PC-3 (cell line): ENCODE results near the gene FMNL2.

Experiments
- EZH2 ChIP-seq: fragments of 300-600 bp; sonication (generic); IDR thresholded peaks from one replicate; pipeline ENCODE4 v1.6.1; 2017; ENCODE audit warnings: antibody characterized with exemption, mild to moderate bottlenecking, low read length; ENCODE audit not compliant: unreplicated experiment
- TF ChIP-seq, protein P1 (sequence below): fragments of 300-600 bp; sonication (generic); conservative IDR thresholded peaks from 2 replicates; pipeline ENCODE4 v1.5.1; 2017; ENCODE audit warnings: antibody characterized with exemption, low read depth, mild to moderate bottlenecking, low read length

DNA sequence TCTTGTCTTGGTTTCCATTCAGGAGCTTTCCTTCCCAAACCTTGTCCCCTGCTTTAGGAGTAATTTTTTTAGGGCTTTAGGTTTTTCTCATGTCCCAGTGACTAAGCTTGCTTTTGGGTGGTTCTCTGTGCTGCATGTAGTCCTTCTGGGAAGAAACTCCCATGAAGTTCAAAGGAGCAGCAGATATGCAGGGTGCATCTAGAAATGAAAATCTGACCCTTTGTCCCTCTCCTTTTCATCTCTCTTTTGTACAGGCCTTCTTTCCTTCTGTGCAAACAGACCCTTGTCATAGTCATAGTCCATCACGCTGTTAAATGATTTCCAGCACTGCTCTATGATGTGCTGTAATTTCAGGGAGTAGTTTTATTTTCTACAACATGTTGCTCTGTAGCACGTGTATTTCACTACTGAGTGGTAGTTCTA lies 20.4 kb downstream of the FMNL2 start:
- TF ChIP-seq EZH2, result no peak
- TF ChIP-seq, protein P1, sequence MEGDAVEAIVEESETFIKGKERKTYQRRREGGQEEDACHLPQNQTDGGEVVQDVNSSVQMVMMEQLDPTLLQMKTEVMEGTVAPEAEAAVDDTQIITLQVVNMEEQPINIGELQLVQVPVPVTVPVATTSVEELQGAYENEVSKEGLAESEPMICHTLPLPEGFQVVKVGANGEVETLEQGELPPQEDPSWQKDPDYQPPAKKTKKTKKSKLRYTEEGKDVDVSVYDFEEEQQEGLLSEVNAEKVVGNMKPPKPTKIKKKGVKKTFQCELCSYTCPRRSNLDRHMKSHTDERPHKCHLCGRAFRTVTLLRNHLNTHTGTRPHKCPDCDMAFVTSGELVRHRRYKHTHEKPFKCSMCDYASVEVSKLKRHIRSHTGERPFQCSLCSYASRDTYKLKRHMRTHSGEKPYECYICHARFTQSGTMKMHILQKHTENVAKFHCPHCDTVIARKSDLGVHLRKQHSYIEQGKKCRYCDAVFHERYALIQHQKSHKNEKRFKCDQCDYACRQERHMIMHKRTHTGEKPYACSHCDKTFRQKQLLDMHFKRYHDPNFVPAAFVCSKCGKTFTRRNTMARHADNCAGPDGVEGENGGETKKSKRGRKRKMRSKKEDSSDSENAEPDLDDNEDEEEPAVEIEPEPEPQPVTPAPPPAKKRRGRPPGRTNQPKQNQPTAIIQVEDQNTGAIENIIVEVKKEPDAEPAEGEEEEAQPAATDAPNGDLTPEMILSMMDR, result no peak
